ENCODE data around the gene CYB5R4. TPM values are rescaled to one million over a fixed set of nuclear protein-coding genes. Genes with fewer than 3 reads are reported as not detected.

CYB5R4 gene
- total RNA-seq, 1 donor from 2014 or later = 35.4 TPM

- ATAC-seq (peak in 1 of 2 donors; percentile 76), DNase-seq (no peak)
- Histone ChIP-seq H3K27ac (no peak overlapping the region), H3K27me3 (ENCODE audit: low read depth) (no peaks in the 10 kb centered on the region), H3K36me3 (no peaks in the 10 kb centered on the region), H3K4me1 (no peaks in the 10 kb centered on the region), H3K9me3 (no peaks in the 10 kb centered on the region), H3K4me3 (no peak overlapping the region)
- TF ChIP-seq CTCF (IDR thresholded peaks at IDR 0.05) = no peak
- intact Hi-C loops (cut with DNase I) = no loop called here
Measured at GRCh38 chr6:83976871-83977270, 117.4 kb downstream of the CYB5R4 start.

- Histone ChIP-seq H3K36me3 (no peaks in the 10 kb centered on the region), H3K4me3 (no peak overlapping the region), H3K4me1 (no peaks in the 10 kb centered on the region), H3K9me3 (no peaks in the 10 kb centered on the region), H3K27ac (no peak overlapping the region), H3K27me3 (ENCODE audit: low read depth) (no peaks in the 10 kb centered on the region)
- no peak for ATAC-seq
- TF ChIP-seq CTCF (IDR thresholded peaks at IDR 0.05) = no peak
- DNase-seq = no peak
- intact Hi-C loops (cut with DNase I) = no loop called here
Measured at GRCh38 chr6:83978324-83978734, 118.8 kb downstream of the CYB5R4 start.

GRCh38 chr6:83978997-83979396 lies 119.5 kb downstream of the CYB5R4 start:
- Histone ChIP-seq H3K27ac (no peak overlapping the region), H3K9me3 (no peaks in the 10 kb centered on the region), H3K4me3 (no peak overlapping the region), H3K4me1 (no peaks in the 10 kb centered on the region), H3K36me3 (no peaks in the 10 kb centered on the region), H3K27me3 (ENCODE audit: low read depth) (no peaks in the 10 kb centered on the region)
- no peak for TF ChIP-seq CTCF (IDR thresholded peaks at IDR 0.05)
- ATAC-seq (no peak), DNase-seq (no peak)
- intact Hi-C loops (cut with DNase I) = no loop called here

GRCh38 chr6:83984411-83984810 lies 124.9 kb downstream of the CYB5R4 start:
- intact Hi-C loops (cut with DNase I) = no loop called here
- H3K36me3 ChIP-seq = no peaks in the 10 kb centered on the region
- DNase-seq (no peak), ATAC-seq (no peak)
- no peaks in the 10 kb centered on the region for H3K4me1 ChIP-seq
- no peak overlapping the region for H3K4me3 ChIP-seq
- TF ChIP-seq CTCF (IDR thresholded peaks at IDR 0.05) = no peak
- no peak overlapping the region for H3K27ac ChIP-seq
- no peaks in the 10 kb centered on the region for H3K9me3 ChIP-seq
- H3K27me3 ChIP-seq (ENCODE audit: low read depth) = no peaks in the 10 kb centered on the region

- DNase-seq = no peak
- intact Hi-C loops (cut with DNase I) = no loop called here
- Histone ChIP-seq H3K4me1 (no peaks in the 10 kb centered on the region), H3K4me3 (no peak overlapping the region), H3K27ac (no peak overlapping the region), H3K27me3 (ENCODE audit: low read depth) (no peaks in the 10 kb centered on the region), H3K36me3 (no peaks in the 10 kb centered on the region), H3K9me3 (no peaks in the 10 kb centered on the region)
- no peak for TF ChIP-seq CTCF (IDR thresholded peaks at IDR 0.05)
- peak; percentile 62 to 80 for ATAC-seq
Measured at GRCh38 chr6:83985308-83985713, 125.8 kb downstream of the CYB5R4 start.

- Histone ChIP-seq H3K9me3 (no peaks in the 10 kb centered on the region), H3K4me1 (no peaks in the 10 kb centered on the region), H3K36me3 (no peaks in the 10 kb centered on the region), H3K4me3 (no peak overlapping the region), H3K27ac (no peak overlapping the region), H3K27me3 (ENCODE audit: low read depth) (no peaks in the 10 kb centered on the region)
- ATAC-seq (no peak), DNase-seq (no peak)
- intact Hi-C loops (cut with DNase I) = no loop called here
- no peak for TF ChIP-seq CTCF (IDR thresholded peaks at IDR 0.05)
Measured at GRCh38 chr6:83985715-83986114, 126.2 kb downstream of the CYB5R4 start.

All from lower lobe of right lung (tissue), 2 donors.